ENCODE data around the gene BCL2.

- TF ChIP-seq POLR2A (IDR thresholded peaks at IDR 0.05; ENCODE audit: low read depth, low read length): no peak
- TF ChIP-seq TAF1 (IDR thresholded peaks at IDR 0.05; ENCODE audit: borderline replicate concordance, low read depth, low read length): no peak
These were observed 2.0 kb downstream of the BCL2 start for GRCh38 chr18:63317556-63317946.

Data from GM12892 (cell line).